GM12891 (cell line): ENCODE data around the gene SLC24A3.

Experiments
- DNase-seq: peaks from one replicate; pipeline ENCODE4 v3.0.0; 2011; ENCODE audit warnings: low spot score; ENCODE audit not compliant: insufficient read length
- FAIRE-seq: peaks from 2 replicates; lab custom pipeline; 2011; peaks lifted over from hg19 to GRCh38; lab: Jason Lieb, UNC
- PAX5 ChIP-seq: IDR thresholded peaks from 2 replicates; pipeline ENCODE4 v1.6.1; 2011; ENCODE audit warnings: low read length, moderate library complexity, mild to moderate bottlenecking; ENCODE audit not compliant: insufficient read depth, severe bottlenecking
- POLR2A ChIP-seq: IDR thresholded peaks from 2 replicates; pipeline ENCODE4 v1.6.1; 2011; ENCODE audit warnings: low read depth, low read length, control low read depth
- POLR2AphosphoS5 ChIP-seq: IDR thresholded peaks from 2 replicates; pipeline ENCODE4 v1.6.1; 2011; ENCODE audit warnings: low read depth, low read length, control low read depth
- POU2F2 ChIP-seq: IDR thresholded peaks from 2 replicates; pipeline ENCODE4 v1.6.1; 2011; ENCODE audit warnings: low read depth, mild to moderate bottlenecking, control low read depth, low read length, moderate library complexity
- SPI1 ChIP-seq: IDR thresholded peaks from 2 replicates; pipeline ENCODE4 v1.6.1; 2011; ENCODE audit warnings: low read depth, low read length, control low read depth
- TAF1 ChIP-seq: IDR thresholded peaks from 2 replicates; pipeline ENCODE4 v1.6.1; 2011; ENCODE audit warnings: low read depth, low read length, control low read depth

The SLC24A3 gene

GRCh38 chr20:19460386-19460785 is 247.9 kb downstream of the SLC24A3 start:
- TF ChIP-seq SPI1 (no peak), TAF1 (no peak), PAX5 (no peak), POLR2A (no peak), POU2F2 (no peak), POLR2AphosphoS5 (no peak)
- DNase-seq (no peak), FAIRE-seq (no peak)

DNA sequence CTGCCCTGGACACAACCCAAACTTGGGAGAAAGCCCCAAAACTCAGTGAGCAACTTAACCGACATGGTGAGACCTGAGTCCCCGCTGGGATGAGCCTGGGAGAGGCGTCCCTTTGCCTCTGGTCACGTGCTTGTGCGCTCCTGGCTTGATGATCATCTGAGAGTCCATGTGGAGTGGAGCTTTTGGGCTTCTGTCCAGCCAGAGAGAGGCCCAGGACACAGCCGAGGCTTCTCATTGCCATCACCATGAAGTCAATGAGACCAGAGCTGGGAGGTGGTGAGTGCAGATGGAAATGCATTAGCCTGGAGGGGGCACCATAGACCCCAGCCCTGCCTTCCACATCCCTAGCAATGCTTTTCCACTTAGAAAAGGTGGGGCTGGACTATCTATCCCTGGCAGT is 250.0 kb downstream of the SLC24A3 start:
- no peak for FAIRE-seq
- no peak for DNase-seq
- no peak for TF ChIP-seq POU2F2
- no peak for TF ChIP-seq TAF1
- TF ChIP-seq PAX5, result no peak
- TF ChIP-seq POLR2A, result no peak
- TF ChIP-seq POLR2AphosphoS5, result no peak
- no peak for TF ChIP-seq SPI1

GRCh38 chr20:19463597-19463996 is 251.2 kb downstream of the SLC24A3 start:
- TF ChIP-seq TAF1, result no peak
- no peak for TF ChIP-seq POU2F2
- no peak for TF ChIP-seq POLR2A
- no peak for TF ChIP-seq SPI1
- no peak for TF ChIP-seq POLR2AphosphoS5
- TF ChIP-seq PAX5, result no peak
- FAIRE-seq (no peak), DNase-seq (no peak)

DNA sequence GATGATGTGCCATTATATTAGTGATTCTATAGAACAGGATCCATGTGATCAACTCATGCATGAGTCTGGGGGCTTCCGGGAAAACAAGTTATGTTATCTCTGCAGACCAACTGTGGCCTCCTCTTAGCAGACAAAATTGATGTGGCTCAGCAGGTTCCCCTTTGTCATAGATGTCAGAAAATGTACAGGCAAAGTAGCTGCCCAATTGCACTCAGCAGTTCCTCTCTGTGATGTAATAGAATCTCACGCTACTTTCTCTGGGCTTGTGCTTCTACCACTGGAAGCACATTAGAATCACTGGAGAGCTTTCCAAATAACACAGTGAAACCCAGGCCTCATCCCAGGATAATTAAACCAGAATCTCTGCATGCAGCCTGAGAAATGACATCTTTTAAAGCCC is 253.1 kb downstream of the SLC24A3 start:
- TF ChIP-seq SPI1 (no peak), TAF1 (no peak), PAX5 (no peak), POLR2AphosphoS5 (no peak), POLR2A (no peak)
- FAIRE-seq, result no peak
- no peak for DNase-seq

DNA sequence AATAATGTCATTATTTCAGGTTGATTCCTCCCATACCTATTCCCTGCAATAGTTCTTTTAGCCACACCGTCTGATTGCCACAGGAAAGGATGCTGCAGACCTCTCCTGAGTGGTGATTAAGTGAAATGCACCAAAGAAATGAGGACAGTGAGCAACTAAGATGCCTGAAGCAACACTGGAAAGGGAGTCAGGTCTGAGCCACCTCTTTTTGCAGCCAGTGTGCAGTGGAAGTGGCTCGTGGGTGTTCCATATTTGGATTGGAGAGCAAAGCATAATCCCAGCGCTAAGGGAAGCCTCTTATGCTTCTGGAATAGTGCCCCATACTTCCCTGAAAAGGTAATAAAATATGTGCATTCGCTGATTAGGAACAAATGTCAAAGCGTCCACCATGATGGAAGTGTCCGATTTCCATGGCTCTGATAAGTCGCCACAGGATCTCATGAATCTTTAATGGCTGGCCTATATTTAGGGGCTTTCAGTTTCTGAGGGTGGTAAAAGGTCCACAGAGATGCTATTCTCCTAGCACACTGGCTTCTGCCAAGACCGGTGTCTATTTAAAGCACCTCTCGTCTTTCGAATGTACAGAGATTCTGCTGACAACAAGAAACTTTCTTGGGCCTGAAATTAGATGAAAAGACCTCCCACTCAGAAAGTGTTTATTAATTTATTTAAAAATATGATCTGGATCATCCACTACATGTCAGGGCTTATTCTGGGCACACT is 253.9 kb downstream of the SLC24A3 start:
- FAIRE-seq, result no peak
- TF ChIP-seq PAX5 (no peak), POU2F2 (no peak), TAF1 (no peak), SPI1 (no peak), POLR2A (no peak), POLR2AphosphoS5 (no peak)
- no peak for DNase-seq

DNA sequence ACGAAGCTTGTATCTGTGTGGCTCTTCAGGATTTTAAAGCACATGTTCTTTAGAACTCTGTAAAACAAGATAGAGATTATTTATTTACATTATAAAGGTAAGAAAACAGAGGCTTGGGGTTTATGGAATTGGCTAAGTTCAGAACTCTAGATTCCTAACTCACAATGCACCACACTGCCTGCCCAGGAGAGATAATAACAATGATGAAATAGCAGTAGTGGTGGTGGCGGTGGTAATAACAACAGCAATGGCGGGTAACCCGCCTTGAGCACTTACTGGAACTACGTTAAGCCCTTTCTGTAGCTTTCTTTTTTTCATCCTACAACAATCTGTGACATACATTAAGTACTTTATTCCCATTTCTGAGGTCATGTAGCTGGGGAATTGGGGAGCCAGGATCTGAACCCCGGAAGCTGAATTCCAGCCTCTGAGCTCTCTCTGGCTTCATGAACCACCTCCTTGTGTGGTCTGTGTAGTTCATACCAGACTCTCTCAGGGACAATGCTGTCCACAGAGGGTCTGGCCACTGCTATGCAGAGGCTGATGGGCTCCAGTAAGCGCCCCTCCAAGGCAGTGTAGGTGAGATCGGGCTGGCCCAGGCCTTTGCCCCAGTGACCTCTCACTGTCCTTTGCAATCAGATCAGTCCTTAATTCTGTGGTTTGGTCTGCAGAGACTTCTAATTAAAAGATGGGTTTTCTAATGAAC is 260.9 kb downstream of the SLC24A3 start:
- DNase-seq (no peak), FAIRE-seq (no peak)
- no peak for TF ChIP-seq PAX5
- no peak for TF ChIP-seq SPI1
- no peak for TF ChIP-seq TAF1
- no peak for TF ChIP-seq POLR2AphosphoS5
- TF ChIP-seq POLR2A, result no peak
- TF ChIP-seq POU2F2, result no peak

GRCh38 chr20:19473922-19474286 is 261.5 kb downstream of the SLC24A3 start:
- no peak for DNase-seq
- FAIRE-seq, result no peak
- no peak for TF ChIP-seq POLR2A
- no peak for TF ChIP-seq TAF1
- TF ChIP-seq POLR2AphosphoS5, result no peak

GRCh38 chr20:19478320-19478895 is 266.0 kb downstream of the SLC24A3 start:
- TF ChIP-seq TAF1 (no peak), POLR2AphosphoS5 (no peak), POU2F2 (no peak), POLR2A (no peak), PAX5 (no peak), SPI1 (no peak)
- no peak for DNase-seq
- FAIRE-seq, result no peak

GRCh38 chr20:19482726-19483125 is 270.3 kb downstream of the SLC24A3 start:
- DNase-seq (no peak), FAIRE-seq (no peak)
- TF ChIP-seq SPI1, result no peak
- TF ChIP-seq POLR2AphosphoS5, result no peak
- no peak for TF ChIP-seq PAX5
- TF ChIP-seq POU2F2, result no peak
- no peak for TF ChIP-seq TAF1
- TF ChIP-seq POLR2A, result no peak
